HG03565 (cell line): ENCODE measurements around the gene FTO.
A peak's percentile ranks its signal among the peaks of the same experiment; 100 is the strongest.
"Not testable (repeated sequence)": the region's sequence is repeated elsewhere in the genome, so short reads cannot be mapped to it uniquely, and the experiment has no call there.

Experiments
- ATAC-seq: cut with Tn5 transposase; IDR thresholded peaks from one replicate; pipeline ENCODE4 v1.9.1; 2021; ENCODE audit warnings: mild to moderate bottlenecking, moderate library complexity; ENCODE audit not compliant: unreplicated experiment

The FTO gene

GRCh38 chr16:53855056-53855455, 151.1 kb downstream of the FTO start:
- ATAC-seq = no peak

DNA sequence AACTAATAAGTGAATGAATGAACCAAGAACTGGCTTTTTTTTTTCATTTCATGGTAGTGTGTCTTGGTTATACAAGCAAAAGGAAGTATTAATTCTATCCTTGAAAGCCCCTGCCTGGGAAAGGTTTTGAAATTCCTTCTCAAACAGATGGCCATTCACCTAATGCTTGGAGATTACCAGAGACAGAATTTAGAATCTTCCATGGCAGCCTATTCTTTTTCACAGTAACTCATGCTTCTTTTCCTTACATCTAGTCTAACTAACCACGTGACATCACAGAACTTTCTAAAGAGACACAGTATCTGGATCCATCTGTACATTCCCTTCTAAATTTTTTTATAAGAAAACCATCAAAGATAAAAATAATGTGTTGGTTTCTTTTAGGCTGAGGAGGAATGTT, 151.6 kb downstream of the FTO start:
- no peak for ATAC-seq

DNA sequence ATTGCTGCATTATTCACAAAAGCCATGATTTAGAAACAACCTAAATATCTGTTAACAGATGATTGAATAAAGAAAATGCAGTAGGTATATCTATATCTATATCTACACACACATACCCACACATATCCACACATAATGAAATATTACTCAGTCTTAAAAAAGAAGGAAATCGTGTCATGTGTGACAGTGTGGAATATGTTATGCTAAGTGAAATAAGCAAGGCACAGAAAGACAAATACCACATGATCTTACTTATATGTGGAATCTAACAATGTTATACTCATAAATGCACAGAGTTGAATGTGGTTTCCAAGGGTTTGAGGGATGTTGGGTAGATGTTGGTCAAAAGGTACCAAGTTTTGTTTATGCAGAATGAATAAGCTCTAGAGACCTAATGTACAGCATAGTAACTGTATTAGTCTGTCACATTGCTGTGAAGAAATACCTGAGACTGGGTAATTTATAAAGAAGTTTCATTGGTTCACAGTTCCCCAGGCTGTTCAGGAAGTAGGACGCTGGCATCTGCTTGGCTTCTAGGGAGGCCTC, 156.1 kb downstream of the FTO start:
- ATAC-seq = no peak

GRCh38 chr16:53863861-53864260, 159.9 kb downstream of the FTO start:
- no peak for ATAC-seq

GRCh38 chr16:53864819-53865493, 161.0 kb downstream of the FTO start:
- ATAC-seq = no peak

- ATAC-seq = peak; percentile 60
These were observed 161.5 kb downstream of the FTO start for GRCh38 chr16:53865494-53865863.

DNA sequence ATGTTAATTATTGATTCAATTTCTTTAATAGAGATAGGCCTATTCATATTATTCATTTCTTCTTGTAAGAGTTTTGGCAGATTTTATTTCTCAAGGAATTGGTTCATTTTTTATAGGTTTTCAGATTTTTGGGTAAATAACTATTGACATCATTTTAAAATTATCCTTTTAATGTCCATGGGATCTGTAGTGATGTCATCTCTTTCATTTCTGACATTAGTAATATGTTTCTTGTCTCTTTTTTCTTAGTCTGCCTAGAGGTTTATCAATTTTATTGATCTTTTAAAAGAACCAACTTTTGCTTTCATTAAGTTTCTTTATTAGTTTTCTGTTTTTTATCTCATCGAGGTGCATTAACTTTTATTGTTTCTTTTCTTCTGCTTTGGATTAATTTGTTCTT, 162.6 kb downstream of the FTO start:
- ATAC-seq = no peak

DNA sequence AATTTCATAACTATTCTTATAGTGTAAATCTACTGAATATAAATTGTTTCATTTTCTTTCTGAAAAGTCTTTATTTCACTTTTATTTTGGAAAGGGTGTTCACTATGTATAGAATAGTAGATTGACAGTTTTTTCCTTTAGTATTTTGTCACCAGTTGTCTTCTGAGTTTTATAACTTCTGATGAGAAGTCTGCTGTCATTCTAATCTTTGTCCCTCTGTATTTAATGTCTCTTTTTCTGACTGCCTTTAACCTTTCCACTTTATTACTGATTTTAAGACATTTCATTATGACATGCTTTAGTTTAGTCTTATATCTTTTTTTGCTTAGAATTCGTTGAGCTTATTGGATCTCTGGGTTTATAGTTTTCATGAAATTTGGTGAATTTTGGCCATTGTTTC, 166.9 kb downstream of the FTO start:
- ATAC-seq = no peak

GRCh38 chr16:53872248-53873221, 168.6 kb downstream of the FTO start:
- no peak for ATAC-seq

DNA sequence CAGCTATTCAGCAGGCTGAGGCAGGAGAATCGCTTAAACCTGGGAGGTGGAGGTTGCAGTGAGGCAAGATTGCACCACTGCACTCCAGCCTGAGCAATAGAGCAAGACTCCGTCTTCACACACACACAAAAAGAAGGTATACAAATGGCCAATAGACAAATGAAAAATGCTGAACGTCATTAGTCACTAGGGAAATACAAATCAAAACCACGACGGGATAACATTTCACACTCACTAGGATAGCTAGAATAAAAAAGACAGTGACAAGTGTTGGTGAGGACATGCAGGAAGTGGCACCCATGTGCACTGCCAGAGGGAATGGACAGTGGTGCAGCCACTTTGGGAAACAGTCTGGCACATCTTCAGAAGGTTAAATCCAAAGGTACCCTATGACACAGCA, 172.9 kb downstream of the FTO start:
- no peak for ATAC-seq

DNA sequence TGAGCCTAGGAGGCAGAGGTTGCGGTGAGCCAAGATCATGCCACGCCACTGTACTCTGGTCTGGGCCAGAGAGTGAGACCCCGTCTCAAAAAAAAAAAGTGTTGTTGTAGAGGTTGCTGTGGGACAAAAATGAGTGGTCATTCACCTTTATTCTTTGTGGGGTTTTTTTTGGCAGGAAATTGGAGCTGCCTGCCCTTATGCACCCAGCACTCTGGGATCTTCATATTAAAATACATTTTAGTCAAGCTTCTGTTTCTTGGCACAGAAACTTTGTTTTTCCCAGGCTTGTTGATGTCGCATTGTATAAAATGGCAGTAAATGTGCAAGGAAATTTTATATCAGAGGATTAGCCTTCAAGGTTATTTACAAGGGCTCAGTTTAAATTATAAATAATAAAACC, 174.3 kb downstream of the FTO start:
- no peak for ATAC-seq

DNA sequence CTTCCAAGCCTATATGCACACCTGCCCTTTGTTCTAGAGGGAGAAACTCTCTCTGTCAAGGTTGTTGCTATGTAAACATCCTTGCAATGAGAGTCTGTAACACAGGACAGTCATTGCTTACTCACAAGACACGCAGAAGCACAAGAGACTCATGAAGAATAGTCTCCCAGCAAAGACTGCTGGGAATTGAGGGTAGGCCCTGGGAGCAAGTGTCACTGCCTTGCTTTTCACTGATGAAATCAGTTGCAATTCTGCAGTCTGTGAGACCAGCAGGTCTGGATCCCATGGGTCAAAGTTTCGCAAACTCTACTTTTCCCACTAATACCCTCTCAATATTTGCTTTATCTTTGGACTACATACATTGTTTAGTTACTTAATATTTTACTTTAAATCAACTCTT, 177.4 kb downstream of the FTO start:
- ATAC-seq = no peak

GRCh38 chr16:53882310-53882709, 178.4 kb downstream of the FTO start:
- ATAC-seq = no peak

DNA sequence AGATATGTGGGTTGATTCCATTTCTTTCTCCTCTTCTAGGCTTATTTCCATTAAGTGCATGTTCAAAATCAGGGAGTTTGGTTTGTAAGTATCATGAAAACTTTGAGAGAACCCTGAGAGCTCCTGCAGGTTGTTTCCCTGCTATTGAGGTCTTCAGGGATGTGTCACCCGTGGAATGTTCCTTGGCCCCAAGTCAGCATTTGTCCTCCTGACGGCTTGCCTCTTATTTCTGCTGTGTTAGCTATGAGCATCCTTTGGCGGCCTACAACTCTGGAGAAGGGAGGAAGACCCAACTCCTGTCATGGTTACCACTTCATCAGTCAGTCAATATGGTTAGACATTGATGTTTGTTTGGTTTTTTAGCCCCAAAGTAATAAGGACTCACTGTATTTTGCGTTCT, 180.8 kb downstream of the FTO start:
- ATAC-seq = no peak

DNA sequence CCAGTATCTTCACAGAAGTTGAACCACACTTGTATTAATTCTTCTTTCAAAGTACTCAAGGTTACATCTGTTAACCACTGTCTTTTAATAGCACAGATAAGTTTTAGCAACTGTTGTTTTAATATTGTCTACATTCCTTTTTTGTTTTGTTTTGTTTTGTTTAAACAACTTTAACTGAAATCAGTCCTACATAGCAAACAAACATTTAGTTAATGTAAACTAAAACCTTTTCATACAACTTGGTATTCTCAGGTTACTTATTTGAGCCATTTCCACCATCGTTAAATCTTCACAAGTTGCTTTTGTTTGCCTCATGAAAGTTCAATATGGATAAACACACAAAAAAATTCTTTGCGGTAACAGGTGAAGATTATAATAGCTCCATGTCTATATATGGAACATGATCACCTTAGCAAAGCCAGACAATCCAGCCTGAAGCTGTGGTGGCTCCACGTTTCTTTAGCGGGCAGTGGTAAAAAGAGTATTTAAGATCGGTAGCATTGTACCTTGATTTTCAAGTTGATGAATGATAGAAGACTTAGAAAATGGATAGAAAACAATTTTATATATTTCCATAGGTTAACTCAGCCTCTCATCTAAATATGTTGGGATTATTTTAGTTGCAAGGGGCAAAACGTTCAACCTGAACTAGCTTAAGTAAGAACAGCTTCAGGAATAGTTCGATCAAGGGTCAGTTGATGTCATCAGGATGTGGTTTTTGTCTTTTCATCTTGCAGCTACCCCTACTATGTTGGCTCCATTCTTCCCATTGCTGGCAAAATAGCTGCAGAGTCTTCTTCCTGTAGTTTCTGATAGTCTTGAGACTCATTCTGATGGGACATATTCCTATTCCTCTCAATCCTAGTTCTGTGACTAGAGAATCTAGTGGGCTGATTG, 182.8 kb downstream of the FTO start:
- ATAC-seq = no peak

DNA sequence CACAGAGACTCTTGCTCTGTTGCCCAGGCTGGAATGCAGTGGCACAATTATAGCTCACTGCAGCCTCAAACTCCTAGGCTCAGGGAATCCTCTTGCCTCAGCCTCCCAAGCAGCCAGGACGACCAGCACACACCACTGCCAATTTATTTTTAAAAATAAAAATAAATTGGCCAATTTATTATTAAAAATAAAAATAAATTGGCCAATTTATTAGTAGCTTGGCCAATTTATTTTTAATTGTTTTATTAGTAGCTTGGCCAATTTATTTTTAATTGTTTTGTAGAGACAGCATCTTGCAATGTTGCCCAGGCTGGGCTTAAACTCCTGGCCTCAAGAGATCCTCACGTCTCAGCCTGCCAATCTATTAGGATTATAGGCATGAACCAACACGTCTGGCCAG, 184.3 kb downstream of the FTO start:
- no peak for ATAC-seq

GRCh38 chr16:53890877-53891276, 186.9 kb downstream of the FTO start:
- ATAC-seq = not testable (repeated sequence)

DNA sequence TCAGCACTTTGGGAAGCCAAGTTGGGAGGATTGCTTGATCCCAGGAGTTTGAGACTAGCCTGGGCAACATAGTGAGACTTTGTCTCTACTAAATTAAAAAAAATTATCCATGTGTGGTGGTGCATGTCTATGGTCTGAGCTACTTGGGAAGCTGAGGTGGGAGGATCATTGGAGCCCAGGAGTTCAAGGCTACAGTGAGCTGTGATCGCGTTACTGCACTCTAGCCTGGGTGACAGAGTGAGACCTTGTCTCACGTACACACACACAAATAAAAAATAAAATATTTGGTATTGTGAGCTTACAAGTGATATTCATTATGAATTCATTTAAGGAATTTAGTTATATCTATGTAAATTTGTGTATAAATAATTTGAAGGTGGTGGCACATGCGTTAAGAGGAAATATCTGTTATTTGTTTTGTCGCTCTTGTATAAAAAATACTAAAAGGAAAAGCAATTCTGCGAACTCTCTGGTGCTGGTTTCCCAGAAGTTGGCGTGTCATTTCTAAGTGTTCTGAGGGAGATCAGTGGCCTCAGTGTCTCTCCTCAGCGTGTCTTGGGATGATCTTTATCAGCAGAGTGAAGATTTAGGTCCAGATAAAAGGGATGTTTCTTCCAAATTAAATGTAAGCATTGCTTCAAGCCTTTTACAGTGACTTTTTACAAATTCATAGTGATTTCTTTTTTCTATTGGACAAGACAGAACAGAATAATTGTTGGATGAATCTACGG, 187.6 kb downstream of the FTO start:
- ATAC-seq = no peak

DNA sequence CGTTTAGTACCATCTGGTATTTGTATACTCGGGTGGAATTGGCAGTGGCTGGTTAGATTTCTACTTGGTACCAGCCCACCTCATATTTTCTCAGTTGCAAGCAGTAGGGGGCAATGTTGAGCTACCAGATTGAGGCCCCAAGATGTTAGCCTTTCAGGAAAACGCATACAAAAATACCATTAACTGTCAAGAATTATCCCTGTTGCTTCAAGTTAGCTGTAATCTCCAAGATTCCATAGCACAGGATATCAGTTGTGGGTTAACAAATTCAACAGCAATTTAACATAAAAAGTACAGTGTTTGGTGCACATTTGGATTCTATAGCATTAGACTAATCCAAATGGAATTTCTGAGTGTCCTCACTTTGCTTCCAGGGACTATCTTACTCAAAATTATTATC, 188.2 kb downstream of the FTO start:
- ATAC-seq = no peak

GRCh38 chr16:53893731-53894435, 189.9 kb downstream of the FTO start:
- ATAC-seq = no peak
